GM12878 (cell line): ENCODE data around the gene UNC13B. TPM values are rescaled to one million over a fixed set of nuclear protein-coding genes. Genes with fewer than 3 reads are reported as not detected.

ENCODE experiments used
- ATAC-seq: fragments of 200-7000 bp; cut with Tn5 transposase; 3 replicates; pipeline ENCODE4 v1.9.1; 2020; ENCODE audit warnings: mild to moderate bottlenecking, moderate library complexity
- BruUV-seq: library from RNA; stranded (reverse); fragments of 400-500 nt; replicated peaks from 2 replicates; lab custom pipeline; 2021; lab: Mats Ljungman, UMichigan
- CTCF ChIA-PET: fragments of 300-600 bp; sonication (Branson Sonifier 250); formaldehyde crosslinking; extraction: SDS; loops from one replicate; lab custom pipeline; 2021; ENCODE audit warnings: inconsistent platforms; lab: Yijun Ruan, JAX
- POLR2A ChIA-PET: fragments of 350-600 bp; formaldehyde crosslinking; extraction: SDS; loops from one replicate; lab custom pipeline; 2021; ENCODE audit warnings: inconsistent platforms; lab: Charles Lee
- RAD21 ChIA-PET: fragments of 300-600 bp; sonication (Branson Sonifier 250); formaldehyde crosslinking; loops from one replicate; lab custom pipeline; 2023; ENCODE audit warnings: antibody characterized with exemption; ENCODE audit not compliant: unreplicated experiment; lab: Charles Lee
- SMC1A ChIA-PET: fragments of 300-600 bp; sonication (Branson Sonifier 250); formaldehyde crosslinking; loops from one replicate; lab custom pipeline; 2023; ENCODE audit not compliant: unreplicated experiment, uncharacterized antibody; lab: Charles Lee
- DNase-seq: peaks from one replicate; pipeline ENCODE4 v3.0.0-alpha.2; 2011; ENCODE audit warnings: low read depth, low spot score
- FAIRE-seq: peaks from 3 replicates; lab custom pipeline; 2011; peaks lifted over from hg19 to GRCh38; lab: Jason Lieb, UNC
- H2AFZ ChIP-seq: 2 replicates; pipeline ENCODE4 v1.6.0; 2011; ENCODE audit warnings: low read depth, low read length, control low read depth; ENCODE audit not compliant: control insufficient read depth
- H3K27ac ChIP-seq: 2 replicates; pipeline ENCODE4 v1.5.1; 2011; ENCODE audit warnings: control low read depth; ENCODE audit not compliant: control insufficient read depth, insufficient read depth
- H3K27me3 ChIP-seq, 2 experiments: replicated peaks in 1 of 2; 2 replicates each; pipeline versions ENCODE4 v1.6.0 to v1.6.1; 2011; ENCODE audit warnings: low read length in 1 of 2; ENCODE audit not compliant: control insufficient read depth in 2 of 2, insufficient read depth in 2 of 2
- H3K36me3 ChIP-seq, 2 experiments: 2 replicates each; pipeline ENCODE4 v1.5.1; 2011; ENCODE audit warnings: low read length in 1 of 2; ENCODE audit not compliant: control insufficient read depth in 2 of 2, insufficient read depth in 2 of 2
- H3K4me1 ChIP-seq: 2 replicates; pipeline ENCODE4 v1.6.1; 2011; ENCODE audit warnings: mild to moderate bottlenecking, low read length, moderate library complexity, mixed read lengths; ENCODE audit not compliant: control insufficient read depth, insufficient read depth
- H3K4me2 ChIP-seq: 2 replicates; pipeline ENCODE4 v1.6.0; 2011; ENCODE audit warnings: control low read depth; ENCODE audit not compliant: control insufficient read depth, insufficient read depth
- H3K4me3 ChIP-seq: fragments of 200-600 bp; sonication (generic); 2 replicates; pipeline ENCODE4 v1.5.1; 2016
- H3K79me2 ChIP-seq: 2 replicates; pipeline ENCODE4 v1.6.0; 2011; ENCODE audit warnings: low read length; ENCODE audit not compliant: control insufficient read depth, insufficient read depth
- H3K9ac ChIP-seq: 2 replicates; pipeline ENCODE4 v1.8.0; 2011; ENCODE audit warnings: low read length, control low read depth, mixed read lengths; ENCODE audit not compliant: control insufficient read depth, insufficient read depth
- H3K9me3 ChIP-seq: replicated peaks from 3 replicates; pipeline ENCODE4 v1.5.1; 2011; ENCODE audit warnings: mild to moderate bottlenecking, low read length; ENCODE audit not compliant: control insufficient read depth, insufficient read depth
- H4K20me1 ChIP-seq: 2 replicates; pipeline ENCODE4 v1.6.0; 2011; ENCODE audit not compliant: control insufficient read depth, insufficient read depth
- BCL11A ChIP-seq: IDR thresholded peaks from 2 replicates; pipeline ENCODE4 v1.6.1; 2011; ENCODE audit warnings: low read depth, low read length
- DPF2 ChIP-seq: fragments of 450-650 bp; IDR thresholded peaks from 2 replicates; pipeline ENCODE4 v1.6.1; 2017; ENCODE audit warnings: mild to moderate bottlenecking
- EED ChIP-seq: sonication (generic); IDR thresholded peaks from 2 replicates; pipeline ENCODE4 v1.6.1; 2016; ENCODE audit warnings: antibody characterized with exemption, low read depth
- EGR1 ChIP-seq, 2 experiments: IDR thresholded peaks; 1 replicate in 1 of 2; 2 replicates in 1 of 2; pipeline ENCODE4 v1.6.1; 2011 to 2012; ENCODE audit warnings: low read depth in 2 of 2, low read length in 2 of 2, borderline replicate concordance in 1 of 2, mild to moderate bottlenecking in 1 of 2, moderate library complexity in 1 of 2
- EZH2 ChIP-seq: IDR thresholded peaks from 2 replicates; pipeline ENCODE4 v1.6.1; 2012; ENCODE audit warnings: low read depth, mild to moderate bottlenecking, control low read depth, inconsistent platforms, low read length, borderline replicate concordance; ENCODE audit not compliant: control insufficient read depth
- IKZF1 ChIP-seq: fragments of 450-650 bp; conservative IDR thresholded peaks from 2 replicates; pipeline ENCODE4 v1.6.1; 2017; ENCODE audit warnings: antibody characterized with exemption, mild to moderate bottlenecking
- JUND ChIP-seq: IDR thresholded peaks from 2 replicates; pipeline ENCODE4 v1.6.1; 2012; ENCODE audit warnings: low read depth, mild to moderate bottlenecking, low read length, improper control_type of control experiment, moderate library complexity
- MTA3 ChIP-seq: IDR thresholded peaks from 2 replicates; pipeline ENCODE4 v1.6.1; 2012; ENCODE audit warnings: low read length, inconsistent platforms, borderline replicate concordance
- MXI1 ChIP-seq: fragments of 150-350 bp; IDR thresholded peaks from 2 replicates; pipeline ENCODE4 v1.6.1; 2011; ENCODE audit warnings: low read depth, mild to moderate bottlenecking, inconsistent platforms, low read length, improper control_type of control experiment
- NRF1 ChIP-seq: conservative IDR thresholded peaks from 2 replicates; pipeline ENCODE4 v1.6.1; 2011; ENCODE audit warnings: mild to moderate bottlenecking, low read depth, low read length, improper control_type of control experiment
- POLR2AphosphoS2 ChIP-seq: IDR thresholded peaks from 2 replicates; pipeline ENCODE4 v1.6.1; 2011; ENCODE audit warnings: low read depth, mild to moderate bottlenecking, low read length, improper control_type of control experiment, moderate library complexity
- RCOR1 ChIP-seq: conservative IDR thresholded peaks from 2 replicates; pipeline ENCODE4 v1.6.1; 2012; ENCODE audit warnings: low read depth, low read length, improper control_type of control experiment
- REST ChIP-seq: IDR thresholded peaks from 2 replicates; pipeline ENCODE4 v1.6.1; 2012; ENCODE audit warnings: mild to moderate bottlenecking, low read depth, low read length
- SMAD5 ChIP-seq: IDR thresholded peaks from 2 replicates; pipeline ENCODE4 v1.6.1; 2016; ENCODE audit warnings: antibody characterized with exemption, low read depth
- STAT1 ChIP-seq: fragments of 450-650 bp; conservative IDR thresholded peaks from 2 replicates; pipeline ENCODE4 v1.6.1; 2014; ENCODE audit warnings: antibody characterized with exemption, mild to moderate bottlenecking
- SUZ12 ChIP-seq: fragments of 200-600 bp; sonication (generic); IDR thresholded peaks from one replicate; pipeline ENCODE4 v1.6.1; 2018; ENCODE audit warnings: antibody characterized with exemption, mild to moderate bottlenecking; ENCODE audit not compliant: unreplicated experiment
- ZBED1 ChIP-seq: IDR thresholded peaks from 2 replicates; pipeline ENCODE4 v1.6.1; 2016; ENCODE audit warnings: borderline replicate concordance
- ZNF207 ChIP-seq: fragments of 450-650 bp; IDR thresholded peaks from 2 replicates; pipeline ENCODE4 v1.6.1; 2014; ENCODE audit warnings: antibody characterized with exemption, mild to moderate bottlenecking, borderline replicate concordance
- ZNF384 ChIP-seq: IDR thresholded peaks from 2 replicates; pipeline ENCODE4 v1.6.1; 2012; ENCODE audit warnings: low read depth, mild to moderate bottlenecking, low read length, improper control_type of control experiment, borderline replicate concordance
- ZSCAN29 ChIP-seq: fragments of 450-650 bp; IDR thresholded peaks from 2 replicates; pipeline ENCODE4 v1.6.1; 2017; ENCODE audit warnings: mild to moderate bottlenecking, moderate library complexity
- WGBS: methylation state at CpG from one replicate; pipeline ENCODE4 v1.1.6; 2016; ENCODE audit warnings: low lambda C conversion rate; ENCODE audit not compliant: insufficient replicate concordance, insufficient coverage; ENCODE audit errors: missing lambda C conversion rate; 5-methylcytosine and 5-hydroxymethylcytosine counted together
- in situ Hi-C: fragments of 300-500 bp; cut with MboI; formaldehyde crosslinking; loops from 9 replicates; pipeline ENCODE4 v1.14.3; 2018; ENCODE audit warnings: mixed read lengths
- intact Hi-C: fragments of 100-400 bp; cut with micrococcal nuclease; formaldehyde crosslinking; loops from one replicate; pipeline ENCODE4 v1.14.2; 2022; ENCODE audit not compliant: unreplicated experiment
- polyA plus RNA-seq, 11 experiments: library from polyadenylated mRNA; depleted of rRNA in 4 of 11; unstranded in 6 of 11; stranded (reverse) in 5 of 11; fragments of >200 nt; fragmentation: Nextera tagmentation in 4 of 11; fragmentation: Illumina TruSeq in 1 of 11; extraction: Ambion mirVana in 4 of 11; extraction: Trizol in 1 of 11; gene quantifications; 1 replicate in 1 of 11; 2 replicates in 10 of 11; pipeline versions ENCODE4 v1.2.1 to v1.2.3, GENCODE V29; 2011 to 2016; ENCODE audit warnings: inconsistent platforms in 2 of 11, missing spikeins in 2 of 11, low read depth in 1 of 11
- total RNA-seq, 4 experiments: library from RNA; depleted of rRNA in 3 of 4; stranded (reverse); fragments of >200 nt in 3 of 4; fragmentation: Illumina TruSeq in 1 of 4; extraction: Trizol in 1 of 4; gene quantifications; 2 replicates each; pipeline versions ENCODE4 v1.2.1 to v1.2.3, GENCODE V29; 2013 to 2021

UNC13B gene
- total and polyA plus RNA-seq, 10 of the 15 experiments (the other 5 are each of a cell fraction or from before 2014, with no cell fraction given), result under 0.01 to 0.42 (median 0.06) TPM; not detected in 4

- no peak for TF ChIP-seq ZNF384
- no peak for TF ChIP-seq REST
- TF ChIP-seq SUZ12, result no peak
- no peak for TF ChIP-seq EZH2
- TF ChIP-seq, all 136 proteins: peak for 0
Measured at GRCh38 chr9:35195683-35196082, 33.9 kb downstream of the UNC13B start (continued).

GRCh38 chr9:35198191-35198590, 36.4 kb downstream of the UNC13B start:
- ChIA-PET SMC1A (no interaction called here), CTCF (no interaction called here), POLR2A (no interaction called here), RAD21 (no interaction called here)
- H3K27me3 ChIP-seq, result no peaks in the 10 kb centered on the region
- no peak overlapping the region for H2AFZ ChIP-seq
- no peak overlapping the region for H3K27ac ChIP-seq
- H3K4me1 ChIP-seq, result no peaks in the 10 kb centered on the region
- DNase-seq, result no peak
- no peaks in the 10 kb centered on the region for H4K20me1 ChIP-seq
- FAIRE-seq, result no peak
- no peaks in the 10 kb centered on the region for H3K36me3 ChIP-seq
- H3K9me3 ChIP-seq, result no peaks in the 10 kb centered on the region; the same call in 2 of the 3 replicates
- no peak for ATAC-seq
- H3K9ac ChIP-seq, result no peak overlapping the region
- in situ Hi-C loops, result no loop called here
- BruUV-seq, result no TSS peak
- no peak overlapping the region for H3K4me3 ChIP-seq
- intact Hi-C loops, result no loop called here
- H3K4me2 ChIP-seq, result no peak overlapping the region
- no peak for TF ChIP-seq NRF1
- no peak for TF ChIP-seq ZSCAN29
- TF ChIP-seq MTA3, result no peak
- no peak for TF ChIP-seq MXI1
- TF ChIP-seq EZH2, result no peak
- TF ChIP-seq RCOR1, result no peak
- no peak for TF ChIP-seq DPF2
- TF ChIP-seq SMAD5, result no peak
- no peak for TF ChIP-seq EGR1 (IDR thresholded peaks at IDR 0.05; ENCODE audit: borderline replicate concordance in 1 of 2, low read depth in 2 of 2, low read length in 2 of 2)
- TF ChIP-seq STAT1, result no peak
- TF ChIP-seq POLR2AphosphoS2, result no peak
- no peak for TF ChIP-seq ZNF207
- no peak for TF ChIP-seq EED
- TF ChIP-seq BCL11A, result no peak
- TF ChIP-seq IKZF1, result no peak
- TF ChIP-seq ZBED1, result no peak
- TF ChIP-seq JUND, result no peak
- no peaks in the 10 kb centered on the region for H3K79me2 ChIP-seq
- WGBS, result 53% methylated on average over 4 of the region's 4 CpGs
